GM12891 (cell line): ENCODE results near the gene SULF2.

Source experiments
- DNase-seq: peaks from one replicate; pipeline ENCODE4 v3.0.0; 2011; ENCODE audit warnings: low spot score; ENCODE audit not compliant: insufficient read length
- FAIRE-seq: peaks from 2 replicates; lab custom pipeline; 2011; peaks lifted over from hg19 to GRCh38; lab: Jason Lieb, UNC
- PAX5 ChIP-seq: IDR thresholded peaks from 2 replicates; pipeline ENCODE4 v1.6.1; 2011; ENCODE audit warnings: low read length, moderate library complexity, mild to moderate bottlenecking; ENCODE audit not compliant: insufficient read depth, severe bottlenecking
- POLR2A ChIP-seq: IDR thresholded peaks from 2 replicates; pipeline ENCODE4 v1.6.1; 2011; ENCODE audit warnings: low read depth, low read length, control low read depth
- POLR2AphosphoS5 ChIP-seq: IDR thresholded peaks from 2 replicates; pipeline ENCODE4 v1.6.1; 2011; ENCODE audit warnings: low read depth, low read length, control low read depth
- POU2F2 ChIP-seq: IDR thresholded peaks from 2 replicates; pipeline ENCODE4 v1.6.1; 2011; ENCODE audit warnings: low read depth, mild to moderate bottlenecking, control low read depth, low read length, moderate library complexity
- SPI1 ChIP-seq: IDR thresholded peaks from 2 replicates; pipeline ENCODE4 v1.6.1; 2011; ENCODE audit warnings: low read depth, low read length, control low read depth
- TAF1 ChIP-seq: IDR thresholded peaks from 2 replicates; pipeline ENCODE4 v1.6.1; 2011; ENCODE audit warnings: low read depth, low read length, control low read depth

Gene SULF2

DNA sequence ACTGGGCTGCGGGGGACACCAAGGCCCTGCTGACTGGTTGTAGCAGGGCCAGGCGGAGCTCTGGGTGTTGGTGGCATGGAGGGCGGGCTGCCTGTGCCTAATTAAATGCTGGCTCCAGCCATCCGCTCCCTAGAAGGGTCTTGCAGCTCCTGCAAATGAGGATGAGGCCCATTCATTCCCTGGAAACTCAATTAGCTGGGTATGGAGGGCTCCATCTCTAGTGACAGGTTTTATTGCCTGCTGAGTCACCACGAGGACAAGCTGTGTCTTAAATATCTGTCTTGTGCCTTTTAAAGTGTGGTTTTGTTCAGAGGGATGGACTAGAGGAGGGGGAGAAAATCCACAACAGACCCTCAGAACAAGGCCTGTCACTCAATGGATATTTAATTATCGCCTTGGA lies 60.9 kb downstream of the SULF2 start:
- FAIRE-seq (no peak), DNase-seq (no peak)
- TF ChIP-seq POLR2A (no peak), TAF1 (no peak), SPI1 (no peak), POLR2AphosphoS5 (no peak), PAX5 (no peak), POU2F2 (no peak)

DNA sequence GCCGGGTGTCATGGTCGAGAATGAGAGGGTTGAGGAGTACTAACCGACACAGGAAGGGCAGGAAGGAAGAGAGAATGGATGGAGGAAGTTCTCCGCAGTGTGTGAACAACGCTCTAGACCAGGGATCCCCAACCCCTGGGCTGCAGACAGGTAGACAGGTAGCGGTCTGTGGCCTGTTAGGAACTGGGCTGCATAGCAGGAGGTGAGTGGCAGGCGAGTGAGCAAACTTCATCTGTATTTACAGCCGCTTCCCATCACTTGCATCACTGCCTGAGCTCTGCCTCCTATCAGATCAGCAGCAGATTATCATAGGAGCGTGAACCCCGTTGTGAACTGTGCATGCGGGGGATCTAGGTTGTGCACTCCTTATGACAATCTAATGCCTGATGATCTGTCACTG lies 62.0 kb downstream of the SULF2 start:
- TF ChIP-seq POU2F2, result no peak
- TF ChIP-seq TAF1, result no peak
- no peak for TF ChIP-seq PAX5
- TF ChIP-seq POLR2A, result no peak
- no peak for TF ChIP-seq POLR2AphosphoS5
- no peak for TF ChIP-seq SPI1
- DNase-seq (no peak), FAIRE-seq (no peak)

DNA sequence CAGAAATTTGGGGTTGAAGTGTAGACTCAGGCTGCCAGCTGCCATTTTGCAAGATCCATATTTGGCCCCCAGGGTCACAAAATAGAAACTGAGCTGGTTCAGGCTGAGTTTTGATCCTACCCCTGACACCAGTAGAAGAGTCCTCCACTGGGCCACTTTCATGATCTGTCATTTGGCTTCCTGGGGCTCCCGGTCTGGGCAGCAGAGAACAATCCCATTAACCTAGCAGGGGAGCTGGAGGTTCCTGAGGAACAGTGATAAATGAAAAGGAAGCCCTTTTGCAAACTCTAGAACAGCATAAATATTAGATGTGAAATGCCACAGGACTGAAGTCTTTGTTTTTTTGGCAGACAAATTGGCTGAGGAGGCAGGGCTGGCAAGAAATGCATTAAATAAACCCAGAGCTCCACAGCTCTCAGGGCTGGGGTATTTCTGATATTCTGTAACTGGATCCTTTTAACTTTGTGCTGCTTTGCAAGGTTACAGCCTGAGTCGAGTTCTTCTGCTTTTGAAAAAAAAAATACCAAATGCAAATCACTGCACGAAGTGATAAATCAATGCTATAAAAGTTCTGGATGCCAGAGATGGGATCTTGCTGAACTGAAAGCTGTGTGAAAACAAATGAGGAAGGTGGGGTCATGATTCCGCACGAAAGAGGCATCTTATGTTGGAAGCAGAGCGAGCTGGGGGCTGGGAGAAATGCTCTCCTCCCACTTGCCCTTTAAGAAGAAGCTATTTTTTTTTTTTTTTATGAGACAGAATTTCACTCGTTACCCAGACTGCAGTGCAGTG lies 64.4 kb downstream of the SULF2 start:
- DNase-seq (no peak), FAIRE-seq (no peak)
- TF ChIP-seq SPI1, result no peak
- no peak for TF ChIP-seq PAX5
- TF ChIP-seq POU2F2, result no peak
- no peak for TF ChIP-seq POLR2A
- no peak for TF ChIP-seq TAF1
- no peak for TF ChIP-seq POLR2AphosphoS5

DNA sequence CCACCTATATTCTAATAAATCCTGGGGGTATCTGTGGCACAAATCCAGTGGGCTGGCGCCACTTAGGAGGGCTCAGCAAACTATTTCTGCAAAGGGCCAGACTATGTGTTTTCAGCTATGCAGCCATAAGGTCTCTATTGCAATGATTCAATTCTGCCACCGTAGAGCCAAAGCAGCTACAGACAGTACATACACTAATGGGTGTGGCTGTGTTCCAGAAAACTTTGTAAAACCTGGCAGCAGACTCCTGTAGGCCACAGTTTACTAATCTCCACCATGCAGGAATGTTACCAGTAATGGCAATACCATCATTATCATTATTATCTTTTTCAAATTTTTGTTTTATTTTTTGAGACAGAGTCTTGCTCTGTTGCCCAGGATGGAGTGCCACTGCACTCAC lies 65.7 kb downstream of the SULF2 start:
- no peak for FAIRE-seq
- no peak for TF ChIP-seq TAF1
- no peak for TF ChIP-seq POLR2A
- TF ChIP-seq POLR2AphosphoS5, result no peak
- TF ChIP-seq PAX5, result no peak
- DNase-seq, result no peak

DNA sequence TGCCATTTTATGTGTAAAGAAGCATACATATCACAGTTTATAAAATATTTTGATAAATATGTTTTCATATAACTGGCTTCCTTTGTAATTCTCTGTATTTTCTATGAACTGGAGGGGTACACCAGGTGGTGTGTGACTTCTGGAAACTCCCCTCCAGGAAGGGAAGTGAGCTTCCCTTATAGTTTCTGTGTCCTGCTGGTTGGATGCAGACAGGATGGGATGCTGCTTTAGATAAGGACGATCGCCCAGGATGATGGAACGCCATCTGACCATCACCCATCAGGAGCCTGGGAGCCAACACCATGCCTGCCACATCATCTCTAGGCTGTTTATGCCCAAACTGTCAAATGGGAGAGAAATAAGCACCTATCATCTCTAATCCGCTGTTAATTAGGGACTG lies 66.1 kb downstream of the SULF2 start:
- no peak for TF ChIP-seq POU2F2
- TF ChIP-seq POLR2AphosphoS5, result no peak
- no peak for TF ChIP-seq TAF1
- no peak for TF ChIP-seq SPI1
- TF ChIP-seq POLR2A, result no peak
- no peak for TF ChIP-seq PAX5
- DNase-seq (no peak), FAIRE-seq (no peak)

DNA sequence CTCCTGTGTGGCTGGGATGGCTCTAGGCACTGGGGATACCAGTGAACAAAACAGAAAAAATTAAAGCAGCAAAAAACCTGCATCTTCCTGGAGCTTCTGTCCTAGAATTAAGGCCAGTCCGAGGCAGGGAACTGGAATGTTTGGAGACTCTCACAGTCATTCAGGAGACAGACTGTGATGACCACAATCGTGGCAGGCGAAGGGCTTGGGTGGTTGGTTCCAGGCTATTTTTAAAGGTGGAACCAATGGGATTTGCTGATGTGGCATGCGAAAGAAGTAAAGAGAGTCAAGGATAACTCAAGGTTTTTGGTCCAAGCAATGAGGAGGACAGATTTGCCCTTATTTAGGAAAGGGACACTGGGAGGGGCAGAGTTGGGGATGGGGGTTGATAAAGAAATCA lies 66.9 kb downstream of the SULF2 start:
- TF ChIP-seq PAX5, result no peak
- no peak for TF ChIP-seq SPI1
- no peak for TF ChIP-seq POLR2AphosphoS5
- TF ChIP-seq POLR2A, result no peak
- TF ChIP-seq POU2F2, result no peak
- TF ChIP-seq TAF1, result no peak
- no peak for FAIRE-seq
- no peak for DNase-seq

DNA sequence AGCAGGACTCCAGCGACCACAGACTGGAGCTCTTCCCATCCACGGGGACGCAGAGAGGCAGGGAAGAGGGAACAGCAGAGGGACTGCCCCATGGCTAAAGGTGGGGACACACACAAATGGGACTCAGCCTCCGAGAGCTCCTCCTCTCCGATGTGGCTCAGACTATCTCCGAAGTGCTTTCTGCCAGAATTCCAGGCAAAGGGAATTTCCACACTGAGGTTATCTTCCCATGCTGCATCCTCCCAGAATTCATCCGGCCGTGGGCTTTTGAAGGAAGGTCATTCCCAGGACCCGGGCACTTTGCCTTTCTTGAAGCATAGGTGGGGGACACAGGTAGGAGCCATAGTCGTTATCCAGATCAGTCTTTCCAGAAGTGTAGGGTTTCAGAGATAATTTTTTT lies 67.9 kb downstream of the SULF2 start:
- no peak for FAIRE-seq
- no peak for TF ChIP-seq POU2F2
- no peak for TF ChIP-seq TAF1
- TF ChIP-seq SPI1, result no peak
- TF ChIP-seq POLR2A, result no peak
- TF ChIP-seq PAX5, result no peak
- no peak for TF ChIP-seq POLR2AphosphoS5
- no peak for DNase-seq

DNA sequence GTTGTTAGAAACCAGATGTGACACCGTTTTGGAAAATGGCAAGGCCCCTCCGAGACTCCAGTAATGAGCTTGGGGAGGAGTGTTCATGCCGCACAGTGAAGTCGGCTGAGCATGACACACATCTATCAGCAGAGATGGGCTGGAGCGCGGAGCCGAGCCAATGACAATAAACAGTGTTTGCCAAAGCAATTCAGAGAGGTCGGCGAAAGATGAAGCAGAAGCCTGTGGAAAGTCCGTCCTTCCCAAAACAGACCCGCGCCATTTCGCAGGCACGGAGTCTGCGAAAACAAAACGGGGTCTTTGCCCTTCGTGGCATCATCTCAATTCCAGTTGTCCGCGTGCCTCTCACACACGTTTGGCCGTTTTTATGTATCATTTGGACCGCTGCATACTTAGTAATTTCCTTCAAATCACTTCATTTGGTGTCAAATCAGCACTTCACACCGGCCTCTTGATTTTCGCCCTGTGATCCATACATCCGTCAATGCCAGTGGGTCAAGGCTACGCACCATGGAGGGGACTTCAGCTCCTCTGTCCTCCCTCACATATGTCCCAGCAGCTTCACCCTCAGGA lies 71.3 kb downstream of the SULF2 start:
- FAIRE-seq (no peak), DNase-seq (no peak)
- TF ChIP-seq POU2F2 (no peak), POLR2AphosphoS5 (no peak), POLR2A (no peak), SPI1 (no peak), TAF1 (no peak), PAX5 (no peak)

DNA sequence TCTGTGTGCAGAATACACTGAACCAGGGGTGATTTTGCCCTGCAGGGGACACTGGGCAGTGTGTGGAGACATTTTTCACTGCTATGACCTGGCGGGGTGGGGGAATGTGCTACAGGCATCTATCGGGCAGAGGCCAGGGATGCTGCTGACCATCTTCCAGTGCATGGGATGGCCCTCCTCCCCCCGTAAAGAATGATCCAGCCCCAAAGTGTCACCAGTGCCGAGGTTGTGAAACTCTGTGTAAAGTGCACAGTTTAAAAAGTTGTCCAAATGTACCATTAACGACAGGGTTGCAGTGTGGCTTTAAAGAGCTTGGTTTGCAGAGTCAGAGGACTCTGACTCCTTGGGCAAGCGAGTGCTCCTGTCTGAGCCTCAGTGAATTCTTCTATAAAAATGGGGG lies 72.1 kb downstream of the SULF2 start:
- no peak for TF ChIP-seq POU2F2
- TF ChIP-seq TAF1, result no peak
- TF ChIP-seq SPI1, result no peak
- TF ChIP-seq POLR2A, result no peak
- no peak for TF ChIP-seq PAX5
- no peak for TF ChIP-seq POLR2AphosphoS5
- DNase-seq (no peak), FAIRE-seq (no peak)

DNA sequence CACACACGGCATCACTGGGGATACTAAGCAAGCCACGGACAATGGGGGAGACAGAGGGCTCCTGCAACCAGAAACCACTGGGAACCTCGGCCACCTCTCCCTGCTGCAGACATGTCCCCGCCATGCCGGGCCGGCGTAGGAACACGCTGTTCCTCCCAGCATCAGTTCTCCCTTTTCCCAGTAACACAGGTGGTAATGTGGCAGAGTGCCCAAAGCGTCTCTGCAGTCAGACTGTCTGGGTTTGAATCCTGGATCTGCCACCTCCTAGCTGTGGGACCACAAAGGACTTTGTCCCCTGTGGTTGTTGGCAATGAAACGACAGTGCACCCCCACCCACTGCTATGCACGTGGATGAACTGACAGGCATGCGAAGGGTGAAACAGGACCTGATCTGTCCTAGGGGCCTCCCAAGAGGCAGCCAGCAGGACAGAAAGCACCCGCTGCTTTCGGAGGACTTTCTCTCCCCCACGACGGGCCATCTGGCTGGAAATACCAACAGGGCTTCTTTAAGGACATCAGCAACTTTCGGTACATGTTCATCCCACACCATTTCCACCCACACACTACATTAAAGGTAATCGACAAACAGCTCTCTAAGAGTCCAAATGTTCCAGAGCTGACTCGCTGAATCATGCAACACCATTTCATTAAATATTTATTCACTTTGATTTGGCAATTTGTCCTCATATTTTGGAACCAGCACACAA lies 74.1 kb downstream of the SULF2 start:
- DNase-seq (no peak), FAIRE-seq (no peak)
- TF ChIP-seq PAX5 (no peak), POU2F2 (no peak)

DNA sequence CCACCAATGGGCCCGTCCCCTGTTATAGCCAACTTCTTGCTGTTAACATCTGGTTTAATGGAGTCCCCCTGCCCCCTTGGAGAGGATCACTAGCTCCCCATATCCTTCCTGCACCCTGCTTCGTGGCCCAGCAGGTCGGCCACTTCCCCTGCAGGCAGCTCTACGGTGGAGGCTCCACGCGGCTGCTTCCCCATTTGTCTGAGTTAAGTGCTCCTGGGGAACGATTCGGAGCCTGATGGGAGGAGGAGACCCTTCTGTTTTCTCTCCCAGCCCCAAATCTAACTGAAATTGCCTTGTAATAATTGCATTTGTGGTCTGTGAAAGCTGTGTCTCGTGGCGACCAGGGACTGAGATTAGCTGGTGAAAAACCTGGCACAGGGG lies 74.6 kb downstream of the SULF2 start:
- TF ChIP-seq POLR2A, result no peak
- TF ChIP-seq SPI1, result peak; percentile 28; the same call in 1 of the 2 replicates
- FAIRE-seq, result no peak
- no peak for DNase-seq
